ENCODE measurements around the gene DDC. TPM values are rescaled to one million over a fixed set of nuclear protein-coding genes. Genes with fewer than 3 reads are reported as not detected.

Gene DDC
- total RNA-seq, 4 donors from 2014 or later, result not detected

- intact Hi-C loops (cut with DNase I), result no loop called here
- Histone ChIP-seq H3K4me3 (no peak overlapping the region), H3K9me3 (no peaks in the 10 kb centered on the region), H3K27me3 (no peaks in the 10 kb centered on the region), H3K4me1 (peaks cover 13 to 20% (median 15%) of the 10 kb centered on the region in 4 donors), H3K27ac (replicated peaks in 1 of 4) (no peak overlapping the region), H3K36me3 (peaks cover 9 to 33% (median 21%) of the 10 kb centered on the region in 4 donors)
- no peak for DNase-seq (ENCODE audit: extremely low spot score)
- TF ChIP-seq CTCF (IDR thresholded peaks at IDR 0.05) (no peak), EP300 (IDR thresholded peaks at IDR 0.05) (no peak), POLR2AphosphoS5 (IDR thresholded peaks at IDR 0.05) (no peak), POLR2A (IDR thresholded peaks at IDR 0.05; ENCODE audit: low read depth) (no peak)
These were observed 116.4 kb downstream of the DDC start for GRCh38 chr7:50448823-50449222.

- no peak overlapping the region for H3K27ac ChIP-seq (replicated peaks in 1 of 4)
- peaks cover 10 to 40% (median 21%) of the 10 kb centered on the region in 4 donors for H3K36me3 ChIP-seq
- no peaks in the 10 kb centered on the region for H3K9me3 ChIP-seq
- WGBS, result 91% methylated on average over 4 of the region's 4 CpGs
- DNase-seq (ENCODE audit: extremely low spot score), result no peak
- intact Hi-C loops (cut with DNase I), result no loop called here
- H3K4me3 ChIP-seq, result no peak overlapping the region
- H3K4me1 ChIP-seq, result peaks cover 13 to 20% (median 15%) of the 10 kb centered on the region in 4 donors
- H3K27me3 ChIP-seq, result no peaks in the 10 kb centered on the region
- no peak for TF ChIP-seq POLR2AphosphoS5 (IDR thresholded peaks at IDR 0.05)
- TF ChIP-seq POLR2A (IDR thresholded peaks at IDR 0.05; ENCODE audit: low read depth), result no peak
- no peak for TF ChIP-seq EP300 (IDR thresholded peaks at IDR 0.05)
- no peak for TF ChIP-seq CTCF (IDR thresholded peaks at IDR 0.05)
These were observed 118.7 kb downstream of the DDC start for GRCh38 chr7:50446542-50446960.

- no peak for TF ChIP-seq EP300 (IDR thresholded peaks at IDR 0.05)
- TF ChIP-seq POLR2A (IDR thresholded peaks at IDR 0.05; ENCODE audit: low read depth), result no peak
- TF ChIP-seq POLR2AphosphoS5 (IDR thresholded peaks at IDR 0.05), result no peak
- TF ChIP-seq CTCF (IDR thresholded peaks at IDR 0.05), result no peak
- WGBS, result 82% methylated on average over 3 of the region's 3 CpGs
- Histone ChIP-seq H3K27ac (replicated peaks in 1 of 4) (no peak overlapping the region), H3K36me3 (peaks cover 0 to 19% (median 2%) of the 10 kb centered on the region in 4 donors), H3K9me3 (no peaks in the 10 kb centered on the region), H3K4me1 (no peaks in the 10 kb centered on the region), H3K27me3 (no peaks in the 10 kb centered on the region), H3K4me3 (no peak overlapping the region)
- no peak for DNase-seq (ENCODE audit: extremely low spot score)
- intact Hi-C loops (cut with DNase I), result no loop called here
These were observed 128.9 kb downstream of the DDC start for GRCh38 chr7:50436133-50436806.

- H3K27ac ChIP-seq (replicated peaks in 1 of 4), result no peak overlapping the region
- no peak for TF ChIP-seq POLR2AphosphoS5 (IDR thresholded peaks at IDR 0.05)
- TF ChIP-seq EP300 (IDR thresholded peaks at IDR 0.05), result no peak
- DNase-seq (ENCODE audit: extremely low spot score), result no peak
- no peaks in the 10 kb centered on the region for H3K9me3 ChIP-seq
- intact Hi-C loops (cut with DNase I), result no loop called here
- H3K36me3 ChIP-seq, result no peaks in the 10 kb centered on the region
- H3K27me3 ChIP-seq, result no peaks in the 10 kb centered on the region
- no peaks in the 10 kb centered on the region for H3K4me1 ChIP-seq
- H3K4me3 ChIP-seq, result no peak overlapping the region
- WGBS, result 82% methylated on average over 4 of the region's 4 CpGs
These were observed 133.4 kb downstream of the DDC start for GRCh38 chr7:50431722-50432305.

- Histone ChIP-seq H3K27me3 (no peaks in the 10 kb centered on the region), H3K4me3 (no peak overlapping the region), H3K36me3 (no peaks in the 10 kb centered on the region), H3K9me3 (no peaks in the 10 kb centered on the region), H3K27ac (replicated peaks in 1 of 4) (no peak overlapping the region), H3K4me1 (no peaks in the 10 kb centered on the region)
- TF ChIP-seq CTCF (IDR thresholded peaks at IDR 0.05) (no peak), POLR2AphosphoS5 (IDR thresholded peaks at IDR 0.05) (no peak)
- WGBS, result 88% methylated on average over 2 of the region's 2 CpGs
- intact Hi-C loops (cut with DNase I), result no loop called here
- no peak for DNase-seq (ENCODE audit: extremely low spot score)
These were observed 133.9 kb downstream of the DDC start for GRCh38 chr7:50431316-50431715.

Measured in esophagus muscularis mucosa (tissue), 4 donors.